Trophoblast cell (in vitro differentiated cells and primary cell): ENCODE measurements around the gene RBBP8.

Experiments used
- DNase-seq, 2 donors: peaks; one replicate each; pipeline ENCODE4 v3.0.0-alpha.2; 2016
- H2AFZ ChIP-seq: 2 replicates; pipeline ENCODE4 v1.6.1; 2013; ENCODE audit warnings: low read length, moderate library complexity, mild to moderate bottlenecking; ENCODE audit not compliant: insufficient read depth, poor library complexity
- H2AK5ac ChIP-seq: 2 replicates; pipeline ENCODE4 v1.6.1; 2013; ENCODE audit warnings: mild to moderate bottlenecking, low read length
- H2BK120ac ChIP-seq: 2 replicates; pipeline ENCODE4 v1.6.1; 2013; ENCODE audit warnings: low read length, mild to moderate bottlenecking, moderate library complexity; ENCODE audit not compliant: insufficient read depth, poor library complexity
- H2BK12ac ChIP-seq: 2 replicates; pipeline ENCODE4 v1.6.1; 2013; ENCODE audit warnings: mild to moderate bottlenecking, low read length, moderate library complexity
- H2BK5ac ChIP-seq: 2 replicates; pipeline ENCODE4 v1.6.1; 2013; ENCODE audit warnings: low read length, low read depth, moderate library complexity, mild to moderate bottlenecking; ENCODE audit not compliant: poor library complexity
- H3K14ac ChIP-seq: 2 replicates; pipeline ENCODE4 v1.6.1; 2013; ENCODE audit warnings: mild to moderate bottlenecking, low read length
- H3K18ac ChIP-seq: 2 replicates; pipeline ENCODE4 v1.6.1; 2013; ENCODE audit warnings: mild to moderate bottlenecking, low read length
- H3K23ac ChIP-seq: 2 replicates; pipeline ENCODE4 v1.6.1; 2013; ENCODE audit warnings: low read length
- H3K27ac ChIP-seq: 2 replicates; pipeline ENCODE4 v1.5.1; 2013; ENCODE audit warnings: low read depth, mild to moderate bottlenecking, inconsistent platforms, low read length, moderate library complexity
- H3K27me3 ChIP-seq: 2 replicates; pipeline ENCODE4 v1.6.1; 2013; ENCODE audit warnings: inconsistent platforms, mild to moderate bottlenecking, low read length, moderate library complexity; ENCODE audit not compliant: insufficient read depth
- H3K36me3 ChIP-seq, 2 experiments: 1 replicate in 1 of 2; 2 replicates in 1 of 2; pipeline ENCODE4 v1.6.1; 2013; ENCODE audit warnings: low read length in 2 of 2, mild to moderate bottlenecking in 2 of 2, moderate library complexity in 1 of 2; ENCODE audit not compliant: insufficient read depth in 2 of 2, control insufficient read depth in 1 of 2
- H3K4ac ChIP-seq: 2 replicates; pipeline ENCODE4 v1.6.1; 2013; ENCODE audit warnings: low read depth, mild to moderate bottlenecking, low read length, moderate library complexity
- H3K4me1 ChIP-seq, 2 experiments: 1 replicate in 1 of 2; 2 replicates in 1 of 2; pipeline ENCODE4 v1.6.1; 2013; ENCODE audit warnings: low read length in 2 of 2, mild to moderate bottlenecking in 2 of 2, moderate library complexity in 1 of 2; ENCODE audit not compliant: insufficient read depth in 2 of 2, control insufficient read depth in 1 of 2
- H3K4me2 ChIP-seq: 2 replicates; pipeline ENCODE4 v1.6.1; 2013; ENCODE audit warnings: inconsistent platforms, mild to moderate bottlenecking, low read length, moderate library complexity
- H3K4me3 ChIP-seq: 2 replicates; pipeline ENCODE4 v1.5.1; 2013; ENCODE audit warnings: mild to moderate bottlenecking, low read depth, low read length, inconsistent platforms
- H3K79me1 ChIP-seq: one replicate; pipeline ENCODE4 v1.6.1; 2013; ENCODE audit warnings: low read length
- H3K79me2 ChIP-seq: 2 replicates; pipeline ENCODE4 v1.6.1; 2013; ENCODE audit warnings: low read length, mild to moderate bottlenecking; ENCODE audit not compliant: control insufficient read depth, insufficient read depth, poor library complexity
- H3K9ac ChIP-seq: 2 replicates; pipeline ENCODE4 v1.6.1; 2013; ENCODE audit warnings: mild to moderate bottlenecking, low read length
- H3K9me3 ChIP-seq: 2 replicates; pipeline ENCODE4 v1.6.1; 2013; ENCODE audit warnings: low read depth, mild to moderate bottlenecking, control low read depth, inconsistent platforms, low read length; ENCODE audit not compliant: insufficient read depth
- H4K12ac ChIP-seq: 2 replicates; pipeline ENCODE4 v1.6.1; 2013; ENCODE audit warnings: low read depth, mild to moderate bottlenecking, low read length, moderate library complexity
- H4K8ac ChIP-seq: 2 replicates; pipeline ENCODE4 v1.6.1; 2013; ENCODE audit warnings: low read depth, mild to moderate bottlenecking, low read length, moderate library complexity
- H4K91ac ChIP-seq: one replicate; pipeline ENCODE4 v1.6.1; 2013; ENCODE audit warnings: low read depth, mild to moderate bottlenecking, low read length, moderate library complexity
- WGBS: extraction: QIAGEN DNeasy Blood & Tissue Kit; methylation state at CpG from one replicate; pipeline ENCODE4 v1.1.7; 2013; ENCODE audit warnings: missing lambda C conversion rate; ENCODE audit not compliant: insufficient read length, insufficient coverage; ENCODE audit errors: extremely low coverage; 5-methylcytosine and 5-hydroxymethylcytosine counted together

Gene RBBP8

GRCh38 chr18:22975508-22975907 is 42.4 kb downstream of the RBBP8 start:
- Histone ChIP-seq H3K4me1 (no peaks in the 10 kb centered on the region), H3K4ac (no peak overlapping the region), H3K36me3 (no peaks in the 10 kb centered on the region), H4K91ac (no peak overlapping the region), H2BK120ac (no peak overlapping the region), H3K18ac (no peak overlapping the region), H2AK5ac (no peak overlapping the region), H2BK12ac (no peak overlapping the region), H3K9ac (no peak overlapping the region), H4K8ac (no peak overlapping the region), H3K79me2 (no peaks in the 10 kb centered on the region), H2BK5ac (no peak overlapping the region), H2AFZ (no peak overlapping the region), H3K4me3 (no peak overlapping the region), H3K27me3 (no peaks in the 10 kb centered on the region), H3K4me2 (no peak overlapping the region), H3K27ac (no peak overlapping the region), H4K12ac (no peak overlapping the region), H3K79me1 (no peaks in the 10 kb centered on the region), H3K23ac (no peak overlapping the region), H3K14ac (no peak overlapping the region), H3K9me3 (no peaks in the 10 kb centered on the region)
- DNase-seq = no peak
- WGBS = no CpG with 5 or more reads among the region's 1 CpG

- Histone ChIP-seq H2AK5ac (no peak overlapping the region), H2BK120ac (no peak overlapping the region), H3K4me2 (no peak overlapping the region), H4K91ac (no peak overlapping the region), H3K4me3 (no peak overlapping the region), H4K8ac (no peak overlapping the region), H3K79me1 (no peaks in the 10 kb centered on the region), H3K36me3 (no peaks in the 10 kb centered on the region), H3K27ac (no peak overlapping the region), H2AFZ (no peak overlapping the region), H4K12ac (no peak overlapping the region), H3K9ac (no peak overlapping the region), H3K79me2 (no peaks in the 10 kb centered on the region), H2BK12ac (no peak overlapping the region), H3K14ac (no peak overlapping the region), H3K4me1 (no peaks in the 10 kb centered on the region), H3K27me3 (no peaks in the 10 kb centered on the region), H3K9me3 (no peaks in the 10 kb centered on the region), H3K4ac (no peak overlapping the region), H3K18ac (no peak overlapping the region), H2BK5ac (no peak overlapping the region), H3K23ac (no peak overlapping the region)
- DNase-seq = peak in 1 of 2 donors; percentile 37
- WGBS = no CpG with 5 or more reads among the region's 5 CpGs
Observed at GRCh38 chr18:22977847-22978701, 44.9 kb downstream of the RBBP8 start.

- H3K18ac ChIP-seq = no peak overlapping the region
- H2AK5ac ChIP-seq = no peak overlapping the region
- WGBS = no CpG with 5 or more reads among the region's 1 CpG
- no peak overlapping the region for H2AFZ ChIP-seq
- no peak overlapping the region for H3K9ac ChIP-seq
- H4K91ac ChIP-seq = no peak overlapping the region
- H4K8ac ChIP-seq = no peak overlapping the region
- no peaks in the 10 kb centered on the region for H3K27me3 ChIP-seq
- no peak overlapping the region for H3K27ac ChIP-seq
- no peak overlapping the region for H4K12ac ChIP-seq
- no peak overlapping the region for H3K23ac ChIP-seq
- H2BK5ac ChIP-seq = no peak overlapping the region
- no peak overlapping the region for H2BK120ac ChIP-seq
- H3K14ac ChIP-seq = no peak overlapping the region
- no peaks in the 10 kb centered on the region for H3K79me1 ChIP-seq
- H3K4me1 ChIP-seq = no peaks in the 10 kb centered on the region
- DNase-seq = no peak
- no peaks in the 10 kb centered on the region for H3K9me3 ChIP-seq
- no peak overlapping the region for H3K4me3 ChIP-seq
- H3K4ac ChIP-seq = no peak overlapping the region
- H3K79me2 ChIP-seq = no peaks in the 10 kb centered on the region
- H3K4me2 ChIP-seq = no peak overlapping the region
- no peak overlapping the region for H2BK12ac ChIP-seq
- peaks cover 0 to 2% of the 10 kb centered on the region in 2 experiments for H3K36me3 ChIP-seq
Observed at GRCh38 chr18:22980394-22980793, 47.3 kb downstream of the RBBP8 start.

GRCh38 chr18:22981274-22982133 is 48.4 kb downstream of the RBBP8 start:
- Histone ChIP-seq H2AFZ (no peak overlapping the region), H3K27ac (no peak overlapping the region), H4K8ac (no peak overlapping the region), H2BK12ac (no peak overlapping the region), H2BK5ac (no peak overlapping the region), H2AK5ac (no peak overlapping the region), H3K9ac (no peak overlapping the region), H3K4ac (no peak overlapping the region), H3K4me1 (no peaks in the 10 kb centered on the region), H3K36me3 (peaks cover 0 to 2% of the 10 kb centered on the region in 2 experiments), H3K14ac (no peak overlapping the region), H3K4me2 (no peak overlapping the region), H3K27me3 (no peaks in the 10 kb centered on the region), H3K79me2 (no peaks in the 10 kb centered on the region), H4K91ac (no peak overlapping the region), H3K4me3 (no peak overlapping the region), H3K9me3 (no peaks in the 10 kb centered on the region), H2BK120ac (no peak overlapping the region), H3K23ac (no peak overlapping the region), H3K79me1 (no peaks in the 10 kb centered on the region), H3K18ac (no peak overlapping the region), H4K12ac (no peak overlapping the region)
- no CpG with 5 or more reads among the region's 6 CpGs for WGBS
- no peak for DNase-seq
